Liver (tissue), 9 donors: ENCODE measurements around the gene SLC13A2. TPM values are rescaled to one million over a fixed set of nuclear protein-coding genes. Genes with fewer than 3 reads are reported as not detected.

Experiments
- DNase-seq: peaks from one replicate; pipeline ENCODE4 v3.0.0-alpha.2; 2017; ENCODE audit warnings: low spot score
- H3K27ac ChIP-seq, 2 donors: one replicate each; pipeline ENCODE4 v1.7.0; 2013; ENCODE audit warnings: inconsistent platforms in 2 of 2, low read length in 2 of 2, control low read depth in 1 of 2, low read depth in 1 of 2, mild to moderate bottlenecking in 1 of 2
- H3K27me3 ChIP-seq, 4 donors: one replicate each; pipeline versions ENCODE4 v1.6.1 to v1.7.0; 2013; ENCODE audit warnings: low read length in 3 of 4, inconsistent platforms in 1 of 4, mild to moderate bottlenecking in 1 of 4, moderate library complexity in 1 of 4; ENCODE audit not compliant: control insufficient read depth in 4 of 4, insufficient read depth in 4 of 4
- H3K36me3 ChIP-seq, 4 donors: one replicate each; pipeline versions ENCODE4 v1.6.1 to v1.7.0; 2013; ENCODE audit warnings: low read length in 3 of 4, mild to moderate bottlenecking in 3 of 4, low read depth in 1 of 4, moderate library complexity in 1 of 4; ENCODE audit not compliant: control insufficient read depth in 4 of 4, insufficient read depth in 3 of 4
- H3K4me1 ChIP-seq, 4 donors: one replicate each; pipeline versions ENCODE4 v1.6.1 to v1.7.0; 2013; ENCODE audit warnings: low read length in 3 of 4, mild to moderate bottlenecking in 3 of 4, moderate library complexity in 1 of 4; ENCODE audit not compliant: control insufficient read depth in 4 of 4, insufficient read depth in 4 of 4
- H3K4me3 ChIP-seq, 3 donors: one replicate each; pipeline versions ENCODE4 v1.6.1 to v1.7.0; 2013; ENCODE audit warnings: low read length in 3 of 3, control low read depth in 1 of 3, low read depth in 1 of 3, mild to moderate bottlenecking in 1 of 3
- H3K9ac ChIP-seq, 2 donors: one replicate each; pipeline ENCODE4 v1.7.0; 2013; ENCODE audit warnings: low read length in 2 of 2, mild to moderate bottlenecking in 2 of 2, moderate library complexity in 2 of 2, control low read depth in 1 of 2, low read depth in 1 of 2
- H3K9me3 ChIP-seq, 4 donors: one replicate each; pipeline versions ENCODE4 v1.6.1 to v1.7.0; 2013; ENCODE audit warnings: low read length in 3 of 4; ENCODE audit not compliant: control insufficient read depth in 4 of 4
- EGR1 ChIP-seq, 2 donors: IDR thresholded peaks; 2 replicates each; pipeline ENCODE4 v1.6.1; 2016 to 2018; ENCODE audit warnings: antibody characterized with exemption in 2 of 2, low read depth in 2 of 2
- FOXA1 ChIP-seq: IDR thresholded peaks from 2 replicates; pipeline ENCODE4 v1.6.1; 2016; ENCODE audit warnings: antibody characterized with exemption
- GABPA ChIP-seq, 2 donors: IDR thresholded peaks in 1 of 2; conservative IDR thresholded peaks in 1 of 2; 2 replicates each; pipeline ENCODE4 v1.6.1; 2016; ENCODE audit warnings: antibody characterized with exemption in 2 of 2, mild to moderate bottlenecking in 1 of 2, moderate library complexity in 1 of 2
- HNF4A ChIP-seq, 2 donors: conservative IDR thresholded peaks; 2 replicates each; pipeline ENCODE4 v1.6.1; 2016; ENCODE audit warnings: antibody characterized with exemption in 2 of 2, mild to moderate bottlenecking in 2 of 2
- JUND ChIP-seq, 2 donors: IDR thresholded peaks; 2 replicates each; pipeline ENCODE4 v1.6.1; 2016; ENCODE audit warnings: antibody characterized with exemption in 2 of 2
- NR2F2 ChIP-seq: IDR thresholded peaks from 2 replicates; pipeline ENCODE4 v1.6.1; 2016; ENCODE audit warnings: antibody characterized with exemption
- RAD21 ChIP-seq, 2 donors: IDR thresholded peaks; 2 replicates each; pipeline ENCODE4 v1.6.1; 2016; ENCODE audit warnings: antibody characterized with exemption in 2 of 2, mild to moderate bottlenecking in 2 of 2
- RXRA ChIP-seq, 2 donors: IDR thresholded peaks; 2 replicates each; pipeline ENCODE4 v1.6.1; 2017 to 2018; ENCODE audit warnings: antibody characterized with exemption in 2 of 2, mild to moderate bottlenecking in 1 of 2
- SP1 ChIP-seq: IDR thresholded peaks from 2 replicates; pipeline ENCODE4 v1.6.1; 2018; ENCODE audit warnings: antibody characterized with exemption, mild to moderate bottlenecking
- TAF1 ChIP-seq: conservative IDR thresholded peaks from 2 replicates; pipeline ENCODE4 v1.6.1; 2016; ENCODE audit warnings: antibody characterized with exemption, mild to moderate bottlenecking
- YY1 ChIP-seq: IDR thresholded peaks from 2 replicates; pipeline ENCODE4 v1.6.1; 2016; ENCODE audit warnings: antibody characterized with exemption, mild to moderate bottlenecking
- WGBS: extraction: QIAGEN DNeasy Blood & Tissue Kit; methylation state at CpG from one replicate; pipeline ENCODE4 v1.1.7; 2013; 5-methylcytosine and 5-hydroxymethylcytosine counted together
- polyA plus RNA-seq, 2 donors: library from polyadenylated mRNA; stranded (reverse) in 1 of 2; unstranded in 1 of 2; fragments of 200-250 nt in 1 of 2; fragments of >200 nt in 1 of 2; fragmentation: Nextera tagmentation in 1 of 2; extraction: Ambion mirVana in 1 of 2; gene quantifications; one replicate each; pipeline versions ENCODE4 v1.2.1 to v1.2.3, GENCODE V29; 2013 to 2015
- total RNA-seq, 2 donors: library from RNA; depleted of rRNA; stranded (reverse); fragments of >200 nt; gene quantifications; one replicate each; pipeline ENCODE4 v1.2.3, GENCODE V29; 2014
- TF ChIP-seq, protein P1 (sequence below): IDR thresholded peaks from 2 replicates; pipeline ENCODE4 v1.6.1; 2016; ENCODE audit warnings: antibody characterized with exemption, mild to moderate bottlenecking
- TF ChIP-seq, protein P2 (sequence below): IDR thresholded peaks from 2 replicates; pipeline ENCODE4 v1.6.1; 2016; ENCODE audit warnings: antibody characterized with exemption
- TF ChIP-seq, protein P3 (sequence below): IDR thresholded peaks from 2 replicates; pipeline ENCODE4 v1.6.1; 2016; ENCODE audit warnings: antibody characterized with exemption
- TF ChIP-seq, protein P4 (sequence below): IDR thresholded peaks from 2 replicates; pipeline ENCODE4 v1.6.1; 2016; ENCODE audit warnings: antibody characterized with exemption
- donor health status: healthy.
- donor health status: healthy.
- donor health status: healthy.
- donor health status: healthy.
- donor health status: healthy.

SLC13A2 gene
- total and polyA plus RNA-seq, 4 donors, result 0.10 to 0.52 (median 0.36) TPM

DNA sequence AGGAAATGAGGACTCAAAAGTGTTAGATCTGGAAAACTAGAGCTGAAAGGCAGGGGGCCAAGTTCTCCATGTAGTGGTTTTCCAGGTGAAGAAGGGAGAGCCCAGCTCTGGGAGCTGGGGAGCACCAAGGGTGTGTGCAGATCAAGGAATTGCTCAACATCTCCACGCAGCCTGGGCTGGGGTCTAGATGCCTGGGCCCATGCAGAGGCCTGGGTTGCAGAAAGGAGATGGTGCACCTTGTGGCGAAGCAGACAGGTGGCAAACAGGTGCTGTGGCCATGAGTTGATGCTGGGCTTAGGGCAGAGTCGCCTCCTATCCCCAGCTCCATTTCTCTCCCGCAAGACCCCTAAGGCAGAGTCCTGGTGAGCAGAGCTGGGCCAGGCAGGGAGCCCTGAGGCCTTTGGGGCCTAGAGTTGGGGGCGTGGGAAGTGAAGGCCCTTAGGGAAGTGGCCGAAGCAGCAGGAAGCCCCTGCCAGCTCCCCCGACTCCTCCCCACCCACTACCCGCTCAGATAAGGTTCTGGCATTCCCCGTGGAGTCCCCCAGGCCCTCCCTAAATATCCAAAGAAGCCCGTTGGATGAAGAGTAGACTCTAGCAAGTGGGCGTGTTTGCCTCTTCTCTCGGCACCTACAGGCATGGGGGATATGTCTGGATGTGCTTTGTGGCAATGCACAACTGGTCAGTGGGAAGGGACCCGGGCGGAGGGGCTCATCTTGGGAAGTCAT is 33.5 kb downstream of the SLC13A2 start:
- Histone ChIP-seq H3K27ac (no peak overlapping the region), H3K4me1 (no peaks in the 10 kb centered on the region), H3K27me3 (no peaks in the 10 kb centered on the region), H3K9me3 (no peaks in the 10 kb centered on the region), H3K4me3 (no peak overlapping the region), H3K9ac (no peak overlapping the region), H3K36me3 (no peaks in the 10 kb centered on the region)
- TF ChIP-seq YY1, result no peak
- TF ChIP-seq TAF1, result no peak
- TF ChIP-seq, protein P1, sequence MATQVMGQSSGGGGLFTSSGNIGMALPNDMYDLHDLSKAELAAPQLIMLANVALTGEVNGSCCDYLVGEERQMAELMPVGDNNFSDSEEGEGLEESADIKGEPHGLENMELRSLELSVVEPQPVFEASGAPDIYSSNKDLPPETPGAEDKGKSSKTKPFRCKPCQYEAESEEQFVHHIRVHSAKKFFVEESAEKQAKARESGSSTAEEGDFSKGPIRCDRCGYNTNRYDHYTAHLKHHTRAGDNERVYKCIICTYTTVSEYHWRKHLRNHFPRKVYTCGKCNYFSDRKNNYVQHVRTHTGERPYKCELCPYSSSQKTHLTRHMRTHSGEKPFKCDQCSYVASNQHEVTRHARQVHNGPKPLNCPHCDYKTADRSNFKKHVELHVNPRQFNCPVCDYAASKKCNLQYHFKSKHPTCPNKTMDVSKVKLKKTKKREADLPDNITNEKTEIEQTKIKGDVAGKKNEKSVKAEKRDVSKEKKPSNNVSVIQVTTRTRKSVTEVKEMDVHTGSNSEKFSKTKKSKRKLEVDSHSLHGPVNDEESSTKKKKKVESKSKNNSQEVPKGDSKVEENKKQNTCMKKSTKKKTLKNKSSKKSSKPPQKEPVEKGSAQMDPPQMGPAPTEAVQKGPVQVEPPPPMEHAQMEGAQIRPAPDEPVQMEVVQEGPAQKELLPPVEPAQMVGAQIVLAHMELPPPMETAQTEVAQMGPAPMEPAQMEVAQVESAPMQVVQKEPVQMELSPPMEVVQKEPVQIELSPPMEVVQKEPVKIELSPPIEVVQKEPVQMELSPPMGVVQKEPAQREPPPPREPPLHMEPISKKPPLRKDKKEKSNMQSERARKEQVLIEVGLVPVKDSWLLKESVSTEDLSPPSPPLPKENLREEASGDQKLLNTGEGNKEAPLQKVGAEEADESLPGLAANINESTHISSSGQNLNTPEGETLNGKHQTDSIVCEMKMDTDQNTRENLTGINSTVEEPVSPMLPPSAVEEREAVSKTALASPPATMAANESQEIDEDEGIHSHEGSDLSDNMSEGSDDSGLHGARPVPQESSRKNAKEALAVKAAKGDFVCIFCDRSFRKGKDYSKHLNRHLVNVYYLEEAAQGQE, result no peak
- TF ChIP-seq HNF4A (conservative IDR thresholded peaks at IDR 0.05), result no peak
- TF ChIP-seq, protein P2, sequence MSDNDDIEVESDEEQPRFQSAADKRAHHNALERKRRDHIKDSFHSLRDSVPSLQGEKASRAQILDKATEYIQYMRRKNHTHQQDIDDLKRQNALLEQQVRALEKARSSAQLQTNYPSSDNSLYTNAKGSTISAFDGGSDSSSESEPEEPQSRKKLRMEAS, result no peak
- no peak for TF ChIP-seq NR2F2
- no peak for TF ChIP-seq RXRA (IDR thresholded peaks at IDR 0.05)
- TF ChIP-seq, protein P3, sequence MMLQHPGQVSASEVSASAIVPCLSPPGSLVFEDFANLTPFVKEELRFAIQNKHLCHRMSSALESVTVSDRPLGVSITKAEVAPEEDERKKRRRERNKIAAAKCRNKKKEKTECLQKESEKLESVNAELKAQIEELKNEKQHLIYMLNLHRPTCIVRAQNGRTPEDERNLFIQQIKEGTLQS, result no peak
- TF ChIP-seq RAD21 (IDR thresholded peaks at IDR 0.05), result no peak
- TF ChIP-seq, protein P4, sequence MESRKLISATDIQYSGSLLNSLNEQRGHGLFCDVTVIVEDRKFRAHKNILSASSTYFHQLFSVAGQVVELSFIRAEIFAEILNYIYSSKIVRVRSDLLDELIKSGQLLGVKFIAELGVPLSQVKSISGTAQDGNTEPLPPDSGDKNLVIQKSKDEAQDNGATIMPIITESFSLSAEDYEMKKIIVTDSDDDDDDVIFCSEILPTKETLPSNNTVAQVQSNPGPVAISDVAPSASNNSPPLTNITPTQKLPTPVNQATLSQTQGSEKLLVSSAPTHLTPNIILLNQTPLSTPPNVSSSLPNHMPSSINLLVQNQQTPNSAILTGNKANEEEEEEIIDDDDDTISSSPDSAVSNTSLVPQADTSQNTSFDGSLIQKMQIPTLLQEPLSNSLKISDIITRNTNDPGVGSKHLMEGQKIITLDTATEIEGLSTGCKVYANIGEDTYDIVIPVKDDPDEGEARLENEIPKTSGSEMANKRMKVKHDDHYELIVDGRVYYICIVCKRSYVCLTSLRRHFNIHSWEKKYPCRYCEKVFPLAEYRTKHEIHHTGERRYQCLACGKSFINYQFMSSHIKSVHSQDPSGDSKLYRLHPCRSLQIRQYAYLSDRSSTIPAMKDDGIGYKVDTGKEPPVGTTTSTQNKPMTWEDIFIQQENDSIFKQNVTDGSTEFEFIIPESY, result no peak
- TF ChIP-seq JUND (IDR thresholded peaks at IDR 0.05), result no peak
- no peak for TF ChIP-seq SP1
- no peak for TF ChIP-seq FOXA1
- no peak for TF ChIP-seq EGR1 (IDR thresholded peaks at IDR 0.05; ENCODE audit: low read depth in 2 of 2)
- 84% methylated on average over 14 of the region's 14 CpGs for WGBS
- DNase-seq, result no peak

DNA sequence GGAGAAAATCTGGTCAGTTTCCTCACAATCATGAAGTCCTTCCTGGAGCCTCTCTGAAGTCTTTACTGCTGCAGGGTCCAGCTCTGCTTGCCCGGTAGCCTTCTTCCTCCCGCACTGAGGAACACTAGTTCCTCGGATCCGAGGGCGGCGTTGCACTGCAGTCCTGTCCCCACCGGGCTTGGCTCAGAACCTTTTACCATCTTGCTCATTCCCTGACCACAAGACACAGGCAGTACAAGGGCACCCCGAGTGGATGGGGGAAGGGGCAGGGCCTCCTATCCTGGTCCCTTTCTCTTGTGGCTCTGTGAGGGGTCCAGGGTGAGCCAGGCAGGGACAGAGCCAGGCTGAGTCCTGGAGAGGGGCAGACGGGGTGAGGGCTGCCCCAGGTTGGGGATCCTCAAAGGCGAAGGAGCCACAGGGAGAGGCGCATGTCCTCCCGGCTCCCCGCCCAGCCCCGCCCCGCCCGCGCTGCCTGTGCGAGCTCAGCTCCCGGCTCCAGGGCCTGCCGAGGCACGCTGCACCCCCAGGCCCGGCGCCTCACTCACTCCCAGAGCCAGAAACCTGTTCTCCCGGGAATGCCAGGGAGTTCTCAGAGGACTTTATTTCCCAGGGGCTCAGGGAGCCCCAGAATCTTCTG is 34.2 kb downstream of the SLC13A2 start:
- H3K27ac ChIP-seq, result no peak overlapping the region
- H3K4me1 ChIP-seq, result no peaks in the 10 kb centered on the region
- no peaks in the 10 kb centered on the region for H3K36me3 ChIP-seq
- DNase-seq, result no peak
- TF ChIP-seq RAD21 (IDR thresholded peaks at IDR 0.05), result no peak
- TF ChIP-seq, protein P1, result no peak
- no peak for TF ChIP-seq HNF4A (conservative IDR thresholded peaks at IDR 0.05)
- TF ChIP-seq SP1, result no peak
- TF ChIP-seq NR2F2, result no peak
- TF ChIP-seq, protein P3, result no peak
- TF ChIP-seq RXRA (IDR thresholded peaks at IDR 0.05), result no peak
- no peak for TF ChIP-seq GABPA (IDR thresholded peaks at IDR 0.05 in 1 of 2, conservative IDR thresholded peaks at IDR 0.05 in 1 of 2)
- TF ChIP-seq EGR1 (IDR thresholded peaks at IDR 0.05; ENCODE audit: low read depth in 2 of 2), result no peak
- no peak overlapping the region for H3K4me3 ChIP-seq
- H3K27me3 ChIP-seq, result no peaks in the 10 kb centered on the region
- no peaks in the 10 kb centered on the region for H3K9me3 ChIP-seq
- no peak overlapping the region for H3K9ac ChIP-seq
- WGBS, result 52% methylated on average over 24 of the region's 24 CpGs
